ENCODE results near the gene NALCN.

DNA sequence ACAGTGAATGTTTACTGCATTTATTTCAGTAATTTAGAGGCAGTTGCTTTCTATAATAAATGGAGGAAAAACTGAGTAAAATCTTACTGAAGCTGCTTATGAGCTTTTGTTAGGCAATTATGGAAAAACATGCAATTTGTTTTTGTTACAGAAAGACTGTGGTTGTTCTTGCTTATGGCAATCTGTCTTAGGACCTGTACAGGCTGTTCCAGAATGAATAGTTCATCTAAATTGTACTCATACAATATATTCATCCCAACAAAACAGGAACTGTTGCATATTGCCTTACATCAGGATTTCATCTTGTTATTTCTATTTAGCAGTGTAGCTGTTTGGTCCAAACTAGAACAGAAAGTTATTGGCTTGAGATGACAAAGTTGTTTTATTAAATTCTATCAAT is 199.2 kb downstream of the NALCN start:
- no peak for TF ChIP-seq EZH2 (IDR thresholded peaks at IDR 0.05; ENCODE audit: low read length, missing control alignments)
- TF ChIP-seq, protein P1, sequence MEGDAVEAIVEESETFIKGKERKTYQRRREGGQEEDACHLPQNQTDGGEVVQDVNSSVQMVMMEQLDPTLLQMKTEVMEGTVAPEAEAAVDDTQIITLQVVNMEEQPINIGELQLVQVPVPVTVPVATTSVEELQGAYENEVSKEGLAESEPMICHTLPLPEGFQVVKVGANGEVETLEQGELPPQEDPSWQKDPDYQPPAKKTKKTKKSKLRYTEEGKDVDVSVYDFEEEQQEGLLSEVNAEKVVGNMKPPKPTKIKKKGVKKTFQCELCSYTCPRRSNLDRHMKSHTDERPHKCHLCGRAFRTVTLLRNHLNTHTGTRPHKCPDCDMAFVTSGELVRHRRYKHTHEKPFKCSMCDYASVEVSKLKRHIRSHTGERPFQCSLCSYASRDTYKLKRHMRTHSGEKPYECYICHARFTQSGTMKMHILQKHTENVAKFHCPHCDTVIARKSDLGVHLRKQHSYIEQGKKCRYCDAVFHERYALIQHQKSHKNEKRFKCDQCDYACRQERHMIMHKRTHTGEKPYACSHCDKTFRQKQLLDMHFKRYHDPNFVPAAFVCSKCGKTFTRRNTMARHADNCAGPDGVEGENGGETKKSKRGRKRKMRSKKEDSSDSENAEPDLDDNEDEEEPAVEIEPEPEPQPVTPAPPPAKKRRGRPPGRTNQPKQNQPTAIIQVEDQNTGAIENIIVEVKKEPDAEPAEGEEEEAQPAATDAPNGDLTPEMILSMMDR (conservative IDR thresholded peaks at IDR 0.05 in 1 of 2, IDR thresholded peaks at IDR 0.05 in 1 of 2; ENCODE audit: low read depth in 1 of 2, low read length in 2 of 2) = no peak

Data from fibroblast of lung (primary cell).